Measurements from ENCODE around the gene PDE3A. TPM values are rescaled to one million over a fixed set of nuclear protein-coding genes. Genes with fewer than 3 reads are reported as not detected.
A peak's percentile ranks its signal among the peaks of the same experiment; 100 is the strongest.
"Not testable (repeated sequence)": the region's sequence is repeated elsewhere in the genome, so short reads cannot be mapped to it uniquely, and the experiment has no call there.

Gene PDE3A
- 2.4 and 2.7 TPM in 2 replicates for total RNA-seq
- long read RNA-seq, partial matches to known transcripts = 1 of 2 reads
- long read RNA-seq, other reads (novel, unspliced or antisense) = 1 of 2 reads

DNA sequence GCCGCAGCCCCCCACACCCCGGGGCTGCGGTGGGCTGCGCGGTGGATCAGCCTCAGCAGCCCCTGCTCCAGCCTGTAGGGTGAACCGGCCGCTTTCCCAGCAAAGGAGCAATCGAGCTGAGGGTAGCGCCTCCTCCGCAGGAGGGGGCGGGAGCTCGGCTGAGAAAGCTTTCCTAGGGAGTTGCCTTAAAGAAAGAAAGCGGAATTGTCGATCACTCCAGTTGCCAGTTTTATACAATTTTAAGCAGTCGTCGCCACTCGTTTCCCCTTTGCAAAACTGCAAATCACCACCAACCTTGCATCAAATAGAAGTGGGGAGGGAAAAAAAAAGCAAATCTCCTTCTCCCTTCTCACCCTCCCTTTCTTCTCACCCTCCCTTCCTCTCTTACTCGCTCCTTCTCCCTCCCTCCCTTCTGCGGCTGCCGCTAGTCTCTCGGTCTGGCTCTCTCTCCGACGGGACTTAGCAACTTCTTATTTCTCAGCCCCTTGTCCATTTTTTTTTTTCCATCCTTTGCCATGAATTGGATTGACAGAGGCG is at the start of gene PDE3A:
TSS of gene PDE3A (plus strand) at position 424 of the 537 bp plus-strand sequence. CDS start 748 bp downstream, outside the sequence.
- peaks cover 11% of the 10 kb centered on the region for H3K4me1 Mint-ChIP-seq

DNA sequence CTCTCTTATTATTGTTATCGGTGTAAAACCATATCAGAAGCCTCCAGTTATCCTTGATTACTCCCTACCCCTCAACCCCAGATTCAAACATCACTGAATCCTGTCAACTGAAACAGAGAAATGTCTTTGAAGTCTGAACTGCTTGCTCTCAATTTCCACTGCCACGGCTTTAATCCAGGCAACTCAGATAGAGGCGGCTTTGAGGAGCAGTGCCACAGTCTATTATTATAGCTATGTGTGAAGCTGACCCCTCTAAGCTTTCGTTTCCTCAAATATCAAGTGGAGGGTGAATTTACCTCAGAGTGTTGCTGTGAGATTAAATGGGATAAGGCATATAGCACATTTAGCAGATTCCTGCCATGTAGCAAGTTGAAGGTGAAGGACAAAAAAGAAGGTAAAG is 49.0 kb upstream of the PDE3A start:
- H3K9me3 Mint-ChIP-seq = peaks cover 3% of the 10 kb centered on the region
- H3K27me3 Mint-ChIP-seq (ENCODE audit: low read depth) = no peaks in the 10 kb centered on the region
- DNase-seq (ENCODE audit: low read depth, low spot score) = no peak
- TF ChIP-seq, protein P1, sequence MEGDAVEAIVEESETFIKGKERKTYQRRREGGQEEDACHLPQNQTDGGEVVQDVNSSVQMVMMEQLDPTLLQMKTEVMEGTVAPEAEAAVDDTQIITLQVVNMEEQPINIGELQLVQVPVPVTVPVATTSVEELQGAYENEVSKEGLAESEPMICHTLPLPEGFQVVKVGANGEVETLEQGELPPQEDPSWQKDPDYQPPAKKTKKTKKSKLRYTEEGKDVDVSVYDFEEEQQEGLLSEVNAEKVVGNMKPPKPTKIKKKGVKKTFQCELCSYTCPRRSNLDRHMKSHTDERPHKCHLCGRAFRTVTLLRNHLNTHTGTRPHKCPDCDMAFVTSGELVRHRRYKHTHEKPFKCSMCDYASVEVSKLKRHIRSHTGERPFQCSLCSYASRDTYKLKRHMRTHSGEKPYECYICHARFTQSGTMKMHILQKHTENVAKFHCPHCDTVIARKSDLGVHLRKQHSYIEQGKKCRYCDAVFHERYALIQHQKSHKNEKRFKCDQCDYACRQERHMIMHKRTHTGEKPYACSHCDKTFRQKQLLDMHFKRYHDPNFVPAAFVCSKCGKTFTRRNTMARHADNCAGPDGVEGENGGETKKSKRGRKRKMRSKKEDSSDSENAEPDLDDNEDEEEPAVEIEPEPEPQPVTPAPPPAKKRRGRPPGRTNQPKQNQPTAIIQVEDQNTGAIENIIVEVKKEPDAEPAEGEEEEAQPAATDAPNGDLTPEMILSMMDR (conservative IDR thresholded peaks at IDR 0.05) = no peak
- H3K27ac Mint-ChIP-seq (ENCODE audit: unreplicated experiment) = no peak overlapping the region
- peaks cover 14% of the 10 kb centered on the region for H3K4me1 Mint-ChIP-seq
- H3K4me3 Mint-ChIP-seq = no peak overlapping the region
- H3K36me3 Mint-ChIP-seq (ENCODE audit: low read depth) = no peaks in the 10 kb centered on the region

More for the DNA sequence above, at the start of gene PDE3A:
- no peaks in the 10 kb centered on the region for H3K9me3 Mint-ChIP-seq
- TF ChIP-seq, protein P1 (conservative IDR thresholded peaks at IDR 0.05) = peak; percentile 53
- H3K36me3 Mint-ChIP-seq (ENCODE audit: low read depth) = no peaks in the 10 kb centered on the region
- peak; percentile 61 for DNase-seq (ENCODE audit: low read depth, low spot score)
- H3K27me3 Mint-ChIP-seq (ENCODE audit: low read depth) = peaks cover 42% of the 10 kb centered on the region
- peak within 1 kb of the TSS; percentile 95 for H3K4me3 Mint-ChIP-seq
- peak within 1 kb of the TSS; percentile 96 for H3K27ac Mint-ChIP-seq (ENCODE audit: unreplicated experiment)

DNA sequence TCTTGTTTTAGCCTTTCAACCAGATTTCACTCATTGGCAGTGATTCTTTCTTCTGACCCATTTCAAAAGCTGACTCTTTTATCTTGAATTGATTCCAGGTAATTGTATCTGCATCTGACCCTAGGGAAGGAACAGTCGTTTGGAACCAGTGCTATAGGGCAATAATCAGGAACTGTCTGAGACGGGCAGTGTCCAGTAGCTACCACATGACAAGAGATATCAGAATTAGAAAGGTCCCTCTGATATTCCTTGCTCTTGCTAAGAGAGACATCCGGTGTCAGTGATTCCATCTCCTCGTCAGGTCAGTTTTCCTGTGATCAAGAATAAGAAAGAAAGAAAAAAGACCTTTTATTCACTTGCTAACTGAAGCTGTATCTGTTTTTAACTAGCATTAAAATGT is 47.8 kb upstream of the PDE3A start:
- Mint-ChIP-seq H3K27ac (ENCODE audit: unreplicated experiment) (no peak overlapping the region), H3K27me3 (ENCODE audit: low read depth) (no peaks in the 10 kb centered on the region), H3K4me1 (peaks cover 14% of the 10 kb centered on the region), H3K9me3 (peaks cover 3% of the 10 kb centered on the region), H3K4me3 (no peak overlapping the region), H3K36me3 (ENCODE audit: low read depth) (no peaks in the 10 kb centered on the region)
- DNase-seq (ENCODE audit: low read depth, low spot score) = no peak
- TF ChIP-seq, protein P1 (conservative IDR thresholded peaks at IDR 0.05) = no peak

DNA sequence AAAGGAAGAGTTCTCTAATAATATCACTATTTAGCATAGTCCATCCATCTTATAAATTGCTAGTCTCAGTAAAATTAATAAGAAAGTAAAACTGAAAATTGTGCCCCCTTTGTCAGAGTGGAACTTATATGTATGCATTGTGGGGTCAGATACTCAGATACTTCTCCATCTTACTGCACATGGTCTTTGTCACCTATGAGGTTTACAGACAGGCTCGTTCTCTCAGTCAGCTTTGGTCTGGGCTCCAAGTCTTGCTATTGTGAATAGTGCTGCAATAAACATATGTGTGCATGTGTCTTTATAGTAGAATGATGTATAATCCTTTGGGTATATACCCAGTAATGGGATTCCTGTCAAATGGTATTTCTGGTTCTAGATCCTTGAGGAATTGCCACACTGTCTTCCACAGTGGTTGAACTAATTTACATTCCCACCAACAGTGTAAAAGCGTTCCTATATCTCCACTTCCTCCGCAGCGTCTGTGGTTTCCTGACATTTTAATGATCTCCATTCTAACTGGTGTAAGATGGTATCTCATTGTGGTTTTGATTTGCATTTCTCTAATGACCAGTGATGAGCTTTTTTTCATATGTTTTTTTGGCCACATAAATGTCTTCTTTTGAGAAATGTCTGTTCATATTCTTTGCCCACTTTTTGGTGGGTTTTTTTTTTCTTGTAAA is 37.4 kb upstream of the PDE3A start:
- H3K27ac Mint-ChIP-seq (ENCODE audit: unreplicated experiment); H3K36me3 Mint-ChIP-seq (ENCODE audit: low read depth): not testable (repeated sequence)

DNA sequence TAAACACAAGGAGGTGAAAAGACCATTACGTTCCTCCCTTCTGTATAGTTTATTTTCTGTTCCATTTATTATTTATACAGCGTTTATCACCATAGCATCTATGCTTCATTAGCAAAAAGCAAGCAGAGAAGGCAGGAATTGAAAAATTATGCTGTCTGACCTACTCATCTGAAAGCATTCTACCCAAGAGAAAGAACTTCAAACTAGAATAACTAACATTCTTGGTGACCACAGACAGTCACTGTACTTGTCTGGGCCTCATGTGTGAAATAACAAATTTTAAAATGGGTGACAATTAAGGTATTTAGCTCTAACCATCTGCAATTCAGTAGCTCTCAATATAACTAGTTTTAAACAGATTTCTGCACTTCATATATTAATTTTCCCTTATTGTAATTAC is 29.3 kb upstream of the PDE3A start:
- H3K36me3 Mint-ChIP-seq (ENCODE audit: low read depth) = peaks cover 6% of the 10 kb centered on the region

More for the DNA sequence above, 37.4 kb upstream of the PDE3A start:
- peaks cover 16% of the 10 kb centered on the region for H3K9me3 Mint-ChIP-seq
- not testable (repeated sequence) for H3K27me3 Mint-ChIP-seq (ENCODE audit: low read depth); H3K4me3 Mint-ChIP-seq; DNase-seq (ENCODE audit: low read depth, low spot score); H3K4me1 Mint-ChIP-seq

More for the DNA sequence above, 29.3 kb upstream of the PDE3A start:
- H3K27ac Mint-ChIP-seq (ENCODE audit: unreplicated experiment) = no peak overlapping the region
- H3K4me1 Mint-ChIP-seq = no peaks in the 10 kb centered on the region
- no peaks in the 10 kb centered on the region for H3K27me3 Mint-ChIP-seq (ENCODE audit: low read depth)
- no peak overlapping the region for H3K4me3 Mint-ChIP-seq
- peaks cover 9% of the 10 kb centered on the region for H3K9me3 Mint-ChIP-seq
- TF ChIP-seq, protein P1 (conservative IDR thresholded peaks at IDR 0.05) = no peak
- DNase-seq (ENCODE audit: low read depth, low spot score) = no peak

All from neural crest cell (in vitro differentiated cells).